WTC11 (cell line): Measurements from ENCODE around the gene KHDRBS1.

Experiments
- CTCF ChIP-seq: fragments of 200-600 bp; IDR thresholded peaks from 2 replicates; pipeline ENCODE4 v1.8.0; 2022; ENCODE audit warnings: antibody characterized with exemption
- ELF4 ChIP-seq: sonication (generic); formaldehyde crosslinking; IDR thresholded peaks from 2 replicates; pipeline ENCODE4 v1.8.1; 2022; ENCODE audit warnings: low read depth, mild to moderate bottlenecking, moderate library complexity, missing genetic modification reagents
- ZBTB43 ChIP-seq: sonication (generic); formaldehyde crosslinking; IDR thresholded peaks from 2 replicates; pipeline ENCODE4 v1.8.1; 2023; ENCODE audit warnings: mild to moderate bottlenecking, missing genetic modification reagents
- ZNF416 ChIP-seq: fragments of 250-450 bp; sonication (Bioruptor Pico); IDR thresholded peaks from 2 replicates; pipeline ENCODE4 v1.9.0; 2021; ENCODE audit warnings: mild to moderate bottlenecking, inconsistent platforms
- ZNF423 ChIP-seq: fragments of 250-450 bp; sonication (Bioruptor Pico); IDR thresholded peaks from 2 replicates; pipeline ENCODE4 v2.1.2; 2022; ENCODE audit warnings: mild to moderate bottlenecking, moderate library complexity
- TF ChIP-seq, protein P1 (sequence below): sonication (generic); formaldehyde crosslinking; IDR thresholded peaks from 2 replicates; pipeline ENCODE4 v1.8.0; 2022; ENCODE audit warnings: mild to moderate bottlenecking, missing genetic modification reagents

- TF ChIP-seq, protein P1, sequence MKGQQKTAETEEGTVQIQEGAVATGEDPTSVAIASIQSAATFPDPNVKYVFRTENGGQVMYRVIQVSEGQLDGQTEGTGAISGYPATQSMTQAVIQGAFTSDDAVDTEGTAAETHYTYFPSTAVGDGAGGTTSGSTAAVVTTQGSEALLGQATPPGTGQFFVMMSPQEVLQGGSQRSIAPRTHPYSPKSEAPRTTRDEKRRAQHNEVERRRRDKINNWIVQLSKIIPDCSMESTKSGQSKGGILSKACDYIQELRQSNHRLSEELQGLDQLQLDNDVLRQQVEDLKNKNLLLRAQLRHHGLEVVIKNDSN (CRISPR knock-in tag) = no peak
- no peak for TF ChIP-seq CTCF
- no peak for TF ChIP-seq ZNF423
- TF ChIP-seq ZBTB43 (CRISPR knock-in tag) = no peak
- TF ChIP-seq ZNF416 = no peak
- TF ChIP-seq ELF4 = no peak
Measured at GRCh38 chr1:32062867-32063230, 49.2 kb downstream of the KHDRBS1 start.
